HCT116 (cell line): ENCODE results near the gene SUGP2. TPM values are rescaled to one million over a fixed set of nuclear protein-coding genes. Genes with fewer than 3 reads are reported as not detected.
"Not testable (repeated sequence)": the region's sequence is repeated elsewhere in the genome, so short reads cannot be mapped to it uniquely, and the experiment has no call there.

ENCODE experiments used
- ATAC-seq: fragments of 200-7000 bp; cut with Tn5 transposase; 2 replicates; pipeline ENCODE4 v1.9.1; 2020; ENCODE audit warnings: mild to moderate bottlenecking, moderate library complexity
- BruUV-seq: library from RNA; stranded (reverse); fragments of 400-500 nt; replicated peaks from 2 replicates; lab custom pipeline; 2021; lab: Mats Ljungman, UMichigan
- CTCF ChIA-PET: fragments of 300-600 bp; sonication (Branson Sonifier 250); formaldehyde crosslinking; loops from one replicate; lab custom pipeline; 2021; ENCODE audit warnings: antibody characterized with exemption; lab: Charles Lee
- POLR2A ChIA-PET: fragments of 300-600, 350-600 bp; sonication (Branson Sonifier 250); formaldehyde crosslinking; loops from one replicate; lab custom pipeline; 2021; ENCODE audit warnings: antibody characterized with exemption; lab: Charles Lee
- RAD21 ChIA-PET, 2 experiments: fragments of 300-600 bp; sonication (Branson Sonifier 250); formaldehyde crosslinking; loops; one replicate each; lab custom pipeline; 2023; ENCODE audit warnings: low total read pairs in 2 of 2; ENCODE audit not compliant: uncharacterized antibody in 2 of 2, unreplicated experiment in 2 of 2, low non-redundant PET in 1 of 2; lab: Charles Lee
- DNase-seq: peaks from one replicate; pipeline ENCODE4 v3.0.0-alpha.2; 2010; ENCODE audit warnings: low read depth, low spot score
- H2AFZ ChIP-seq: fragments of 200-600 bp; shearing (Covaris generic), sonication (generic); 2 replicates; pipeline ENCODE4 v1.6.1; 2017; ENCODE audit warnings: low read depth, mixed run types, mixed read lengths, antibody characterized with exemption, low read length; ENCODE audit not compliant: poor library complexity, severe bottlenecking
- H3K27ac ChIP-seq: 2 replicates; pipeline ENCODE4 v1.5.1; 2012; ENCODE audit warnings: low read depth, low read length
- H3K27me3 ChIP-seq: fragments of 200-600 bp; sonication (generic); 2 replicates; pipeline ENCODE4 v1.6.1; 2016; ENCODE audit warnings: mixed run types, low read length, mixed read lengths; ENCODE audit not compliant: insufficient read depth
- H3K36me3 ChIP-seq, 2 experiments: fragments of 200-500 bp in 1 of 2; fragments of 200-600 bp in 1 of 2; sonication (Bioruptor generic) in 1 of 2; sonication (generic) in 1 of 2; 2 replicates each; pipeline versions ENCODE4 v1.5.1 to v1.6.1; 2014 to 2016; ENCODE audit warnings: low read length in 2 of 2, inconsistent platforms in 1 of 2, mixed read lengths in 1 of 2, mixed run types in 1 of 2; ENCODE audit not compliant: insufficient read depth in 2 of 2, control insufficient read depth in 1 of 2
- H3K4me1 ChIP-seq, 2 experiments: fragments of 200-600 bp in 1 of 2; sonication (generic) in 1 of 2; 2 replicates each; pipeline versions ENCODE4 v1.5.1 to v1.6.1; 2012 to 2017; ENCODE audit warnings: low read length in 2 of 2, inconsistent platforms in 1 of 2, mild to moderate bottlenecking in 1 of 2, mixed read lengths in 1 of 2, mixed run types in 1 of 2, moderate library complexity in 1 of 2; ENCODE audit not compliant: insufficient read depth in 2 of 2, control insufficient read depth in 1 of 2
- H3K4me2 ChIP-seq: fragments of 200-600 bp; sonication (generic); 2 replicates; pipeline ENCODE4 v1.6.1; 2017; ENCODE audit warnings: mixed run types, low read length, mixed read lengths
- H3K4me3 ChIP-seq, 2 experiments: fragments of 200-600 bp in 1 of 2; sonication (generic) in 1 of 2; replicated peaks in 1 of 2; 2 replicates each; pipeline ENCODE4 v1.5.1; 2011 to 2016; ENCODE audit warnings: low read length in 2 of 2, control low read depth in 1 of 2, low read depth in 1 of 2, mild to moderate bottlenecking in 1 of 2, mixed read lengths in 1 of 2, mixed run types in 1 of 2
- H3K79me2 ChIP-seq: fragments of 200-600 bp; sonication (generic); 2 replicates; pipeline ENCODE4 v1.6.1; 2017; ENCODE audit warnings: mild to moderate bottlenecking, mixed run types, low read length, moderate library complexity, mixed read lengths; ENCODE audit not compliant: insufficient read depth
- H3K9ac ChIP-seq: fragments of 200-600 bp; sonication (generic); 2 replicates; pipeline ENCODE4 v1.6.1; 2016; ENCODE audit warnings: low read length, mixed read lengths
- H3K9me2 ChIP-seq: fragments of 200-600 bp; sonication (generic), shearing (Covaris generic); 2 replicates; pipeline ENCODE4 v1.6.1; 2017; ENCODE audit warnings: mixed run types, mild to moderate bottlenecking, moderate library complexity; ENCODE audit not compliant: insufficient read depth
- H3K9me3 ChIP-seq, 2 experiments: fragments of 200-500 bp in 1 of 2; fragments of 200-600 bp in 1 of 2; sonication (Bioruptor generic) in 1 of 2; sonication (generic) in 1 of 2; 2 replicates each; pipeline ENCODE4 v1.6.1; 2014 to 2017; ENCODE audit warnings: low read length in 2 of 2, mixed read lengths in 2 of 2, inconsistent platforms in 1 of 2, low read depth in 1 of 2, mild to moderate bottlenecking in 1 of 2, mixed run types in 1 of 2, moderate library complexity in 1 of 2; ENCODE audit not compliant: control insufficient read depth in 1 of 2, insufficient read depth in 1 of 2
- H4K20me1 ChIP-seq: fragments of 200-600 bp; sonication (generic), shearing (Covaris generic); 2 replicates; pipeline ENCODE4 v1.6.1; 2017; ENCODE audit warnings: mixed run types, mild to moderate bottlenecking, moderate library complexity; ENCODE audit not compliant: insufficient read depth
- CEBPB ChIP-seq: IDR thresholded peaks from 2 replicates; pipeline ENCODE4 v1.6.1; 2012; ENCODE audit warnings: low read depth
- EGR1 ChIP-seq: IDR thresholded peaks from 2 replicates; pipeline ENCODE4 v1.6.1; 2012; ENCODE audit warnings: low read depth
- ELF1 ChIP-seq: IDR thresholded peaks from 2 replicates; pipeline ENCODE4 v1.6.1; 2012; ENCODE audit warnings: low read depth, borderline replicate concordance
- EZH2 ChIP-seq: fragments of 200-600 bp; sonication (generic); IDR thresholded peaks from 2 replicates; pipeline ENCODE4 v1.6.1; 2017; ENCODE audit warnings: antibody characterized with exemption, mixed run types
- EZH2phosphoT487 ChIP-seq: fragments of 200-600 bp; IDR thresholded peaks from 2 replicates; pipeline ENCODE4 v1.6.1; 2018; ENCODE audit warnings: antibody characterized with exemption, borderline replicate concordance
- POLR2AphosphoS5 ChIP-seq: IDR thresholded peaks from 2 replicates; pipeline ENCODE4 v1.6.1; 2011; ENCODE audit warnings: mild to moderate bottlenecking, low read depth, low read length, moderate library complexity
- RAD21 ChIP-seq: IDR thresholded peaks from 2 replicates; pipeline ENCODE4 v1.6.1; 2012; ENCODE audit warnings: low read depth, mild to moderate bottlenecking
- TCF7L2 ChIP-seq: IDR thresholded peaks from 2 replicates; pipeline ENCODE4 v1.7.0; 2011; ENCODE audit warnings: borderline replicate concordance, inconsistent platforms; ENCODE audit not compliant: insufficient read depth, insufficient read length; ENCODE audit errors: extremely low read depth
- ZFX ChIP-seq: fragments of 450-650 bp; IDR thresholded peaks from 2 replicates; pipeline ENCODE4 v1.6.1; 2017
- intact Hi-C: fragments of 100-400 bp; cut with micrococcal nuclease; formaldehyde crosslinking; loops from 2 replicates; pipeline ENCODE4 v1.10.0; 2022
- total RNA-seq: library from RNA; stranded (reverse); gene quantifications from one replicate; pipeline ENCODE4 v1.2.1, GENCODE V29; 2021; ENCODE audit not compliant: unreplicated experiment
- TF ChIP-seq, protein P1 (sequence below), 3 experiments: fragments of 200-600 bp in 1 of 3; sonication (generic) in 1 of 3; IDR thresholded peaks in 2 of 3; conservative IDR thresholded peaks in 1 of 3; 2 replicates each; pipeline ENCODE4 v1.5.1; 2012 to 2017; ENCODE audit warnings: low read depth in 2 of 3, low read length in 2 of 3, antibody characterized with exemption in 1 of 3, borderline replicate concordance in 1 of 3, control low read depth in 1 of 3, mild to moderate bottlenecking in 1 of 3, mixed read lengths in 1 of 3, mixed run types in 1 of 3, moderate library complexity in 1 of 3; ENCODE audit not compliant: insufficient read depth in 1 of 3
- TF ChIP-seq, protein P2 (sequence below): IDR thresholded peaks from 2 replicates; pipeline ENCODE4 v1.6.1; 2011; ENCODE audit warnings: mild to moderate bottlenecking, low read length, moderate library complexity; ENCODE audit not compliant: insufficient replicate concordance; ENCODE audit errors: extremely low read depth

SUGP2 gene
- total RNA-seq, 1 experiment from 2014 or later = 82.4 TPM

DNA sequence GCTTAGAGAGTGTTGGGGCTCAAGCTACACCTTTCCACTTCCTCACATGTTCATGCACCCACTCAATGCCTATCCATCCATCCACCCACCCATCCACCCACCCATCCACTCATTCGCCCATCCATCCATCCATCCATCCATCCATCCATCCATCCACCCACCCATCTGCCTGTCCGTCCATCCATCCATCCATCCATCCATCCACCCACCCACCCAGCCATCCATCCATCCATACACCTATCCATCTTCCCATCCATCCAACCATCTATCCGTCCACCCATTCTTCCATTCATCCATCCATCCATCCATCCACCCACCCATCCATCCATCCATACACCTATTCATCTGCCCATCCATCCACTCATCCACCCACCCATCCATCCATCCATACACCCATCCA is 79.2 kb downstream of the SUGP2 start:
- H3K36me3 ChIP-seq = no peaks in the 10 kb centered on the region
- ATAC-seq (no peak), DNase-seq (no peak)
- H3K4me3 ChIP-seq = no peak overlapping the region
- ChIA-PET POLR2A (no interaction called here), CTCF (no interaction called here), RAD21 (no interaction called here)
- no peak overlapping the region for H2AFZ ChIP-seq
- H3K27ac ChIP-seq = no peak overlapping the region
- peaks cover 0 to 5% of the 10 kb centered on the region in 2 experiments; a peak in 1 of 4 replicates for H3K4me1 ChIP-seq
- no peaks in the 10 kb centered on the region for H3K27me3 ChIP-seq
- H3K4me2 ChIP-seq = no peak overlapping the region
- no peak overlapping the region for H3K9ac ChIP-seq
- intact Hi-C loops = no loop called here
- no peaks in the 10 kb centered on the region for H4K20me1 ChIP-seq
- no peaks in the 10 kb centered on the region for H3K9me3 ChIP-seq
- TF ChIP-seq ELF1 (no peak), CEBPB (no peak), ZFX (no peak), EZH2phosphoT487 (no peak), RAD21 (no peak), EGR1 (no peak), TCF7L2 (no peak), POLR2AphosphoS5 (no peak), EZH2 (no peak)
- TF ChIP-seq, protein P1, sequence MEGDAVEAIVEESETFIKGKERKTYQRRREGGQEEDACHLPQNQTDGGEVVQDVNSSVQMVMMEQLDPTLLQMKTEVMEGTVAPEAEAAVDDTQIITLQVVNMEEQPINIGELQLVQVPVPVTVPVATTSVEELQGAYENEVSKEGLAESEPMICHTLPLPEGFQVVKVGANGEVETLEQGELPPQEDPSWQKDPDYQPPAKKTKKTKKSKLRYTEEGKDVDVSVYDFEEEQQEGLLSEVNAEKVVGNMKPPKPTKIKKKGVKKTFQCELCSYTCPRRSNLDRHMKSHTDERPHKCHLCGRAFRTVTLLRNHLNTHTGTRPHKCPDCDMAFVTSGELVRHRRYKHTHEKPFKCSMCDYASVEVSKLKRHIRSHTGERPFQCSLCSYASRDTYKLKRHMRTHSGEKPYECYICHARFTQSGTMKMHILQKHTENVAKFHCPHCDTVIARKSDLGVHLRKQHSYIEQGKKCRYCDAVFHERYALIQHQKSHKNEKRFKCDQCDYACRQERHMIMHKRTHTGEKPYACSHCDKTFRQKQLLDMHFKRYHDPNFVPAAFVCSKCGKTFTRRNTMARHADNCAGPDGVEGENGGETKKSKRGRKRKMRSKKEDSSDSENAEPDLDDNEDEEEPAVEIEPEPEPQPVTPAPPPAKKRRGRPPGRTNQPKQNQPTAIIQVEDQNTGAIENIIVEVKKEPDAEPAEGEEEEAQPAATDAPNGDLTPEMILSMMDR (IDR thresholded peaks at IDR 0.05 in 2 of 3, conservative IDR thresholded peaks at IDR 0.05 in 1 of 3; ENCODE audit: borderline replicate concordance in 1 of 3, insufficient read depth in 1 of 3, low read depth in 2 of 3, low read length in 2 of 3) = no peak
- TF ChIP-seq, protein P2, sequence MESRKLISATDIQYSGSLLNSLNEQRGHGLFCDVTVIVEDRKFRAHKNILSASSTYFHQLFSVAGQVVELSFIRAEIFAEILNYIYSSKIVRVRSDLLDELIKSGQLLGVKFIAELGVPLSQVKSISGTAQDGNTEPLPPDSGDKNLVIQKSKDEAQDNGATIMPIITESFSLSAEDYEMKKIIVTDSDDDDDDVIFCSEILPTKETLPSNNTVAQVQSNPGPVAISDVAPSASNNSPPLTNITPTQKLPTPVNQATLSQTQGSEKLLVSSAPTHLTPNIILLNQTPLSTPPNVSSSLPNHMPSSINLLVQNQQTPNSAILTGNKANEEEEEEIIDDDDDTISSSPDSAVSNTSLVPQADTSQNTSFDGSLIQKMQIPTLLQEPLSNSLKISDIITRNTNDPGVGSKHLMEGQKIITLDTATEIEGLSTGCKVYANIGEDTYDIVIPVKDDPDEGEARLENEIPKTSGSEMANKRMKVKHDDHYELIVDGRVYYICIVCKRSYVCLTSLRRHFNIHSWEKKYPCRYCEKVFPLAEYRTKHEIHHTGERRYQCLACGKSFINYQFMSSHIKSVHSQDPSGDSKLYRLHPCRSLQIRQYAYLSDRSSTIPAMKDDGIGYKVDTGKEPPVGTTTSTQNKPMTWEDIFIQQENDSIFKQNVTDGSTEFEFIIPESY = no peak
- H3K79me2 ChIP-seq = no peaks in the 10 kb centered on the region
- no TSS peak for BruUV-seq
- H3K9me2 ChIP-seq = no peaks in the 10 kb centered on the region

DNA sequence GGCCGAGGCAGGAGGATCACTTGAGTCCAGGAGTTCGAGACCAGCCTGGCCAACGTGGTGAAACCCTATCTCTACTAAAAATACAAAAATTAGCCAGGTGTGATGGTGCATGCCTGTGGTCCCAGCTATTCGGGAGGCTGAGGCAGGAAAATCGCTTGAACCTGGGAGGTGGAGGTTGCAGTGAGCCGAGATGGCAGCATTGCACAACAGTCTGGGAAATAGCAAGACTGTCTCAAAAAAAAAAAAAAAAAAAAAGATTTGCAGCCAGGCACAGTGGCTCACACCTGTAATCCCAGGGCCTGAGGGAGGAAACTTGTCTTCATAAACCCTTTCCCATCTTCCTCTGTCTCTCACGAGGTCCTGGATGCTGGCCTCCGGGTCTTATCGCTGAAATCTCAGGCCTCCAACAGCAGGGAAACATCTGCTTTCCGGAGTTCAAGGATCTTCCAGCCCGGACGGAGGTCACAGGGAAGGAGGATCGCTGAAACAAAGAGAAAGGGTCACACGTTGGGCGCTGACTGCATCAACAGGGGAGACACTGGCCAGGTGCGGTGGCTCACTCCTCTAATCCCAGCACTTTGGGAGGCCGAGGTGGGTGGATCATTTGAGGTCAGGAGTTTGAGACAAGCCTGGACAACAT is 80.8 kb downstream of the SUGP2 start:
- BruUV-seq, H3K9me2 ChIP-seq, H2AFZ ChIP-seq, RAD21 ChIA-PET, H3K79me2 ChIP-seq, H4K20me1 ChIP-seq, H3K4me3 ChIP-seq, intact Hi-C loops, H3K27ac ChIP-seq, CTCF ChIA-PET, POLR2A ChIA-PET, H3K4me1 ChIP-seq, DNase-seq, ATAC-seq, H3K36me3 ChIP-seq, H3K9ac ChIP-seq, H3K27me3 ChIP-seq, H3K4me2 ChIP-seq, H3K9me3 ChIP-seq: not testable (repeated sequence)
